Measurements from ENCODE around the gene ARHGAP12.

DNA sequence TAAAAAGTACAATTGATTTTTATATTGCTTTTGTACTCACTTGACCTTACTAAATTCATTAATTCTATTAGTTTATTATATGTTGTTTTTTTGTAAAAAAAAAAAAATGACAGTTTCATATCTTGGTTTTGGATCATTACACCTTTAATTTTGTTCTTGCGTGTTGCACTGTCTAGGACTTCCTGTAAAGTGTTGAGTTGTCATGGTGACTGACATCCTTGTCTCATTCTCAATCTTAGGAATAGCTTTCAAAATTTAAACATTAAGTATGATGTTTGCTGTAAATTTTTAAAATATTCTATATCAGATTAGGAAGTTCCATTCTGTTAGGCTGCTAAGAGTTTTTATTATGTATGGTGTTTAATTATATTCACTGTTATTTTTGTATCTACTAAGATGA, 139.1 kb downstream of the ARHGAP12 start:
- TF ChIP-seq CTCF (conservative IDR thresholded peaks at IDR 0.05; ENCODE audit: low read length) (no peak), EZH2phosphoT487 (IDR thresholded peaks at IDR 0.05; ENCODE audit: borderline replicate concordance) (no peak)

Measured in Loucy (cell line).